Measurements from ENCODE around the gene SMARCAL1. TPM values are rescaled to one million over a fixed set of nuclear protein-coding genes. Genes with fewer than 3 reads are reported as not detected.

Gene SMARCAL1
- total RNA-seq, 5 donors from 2014 or later (not counting 1 experiment from before 2014, with no cell fraction given) = 17.2 to 30.5 (median 25.4) TPM

DNA sequence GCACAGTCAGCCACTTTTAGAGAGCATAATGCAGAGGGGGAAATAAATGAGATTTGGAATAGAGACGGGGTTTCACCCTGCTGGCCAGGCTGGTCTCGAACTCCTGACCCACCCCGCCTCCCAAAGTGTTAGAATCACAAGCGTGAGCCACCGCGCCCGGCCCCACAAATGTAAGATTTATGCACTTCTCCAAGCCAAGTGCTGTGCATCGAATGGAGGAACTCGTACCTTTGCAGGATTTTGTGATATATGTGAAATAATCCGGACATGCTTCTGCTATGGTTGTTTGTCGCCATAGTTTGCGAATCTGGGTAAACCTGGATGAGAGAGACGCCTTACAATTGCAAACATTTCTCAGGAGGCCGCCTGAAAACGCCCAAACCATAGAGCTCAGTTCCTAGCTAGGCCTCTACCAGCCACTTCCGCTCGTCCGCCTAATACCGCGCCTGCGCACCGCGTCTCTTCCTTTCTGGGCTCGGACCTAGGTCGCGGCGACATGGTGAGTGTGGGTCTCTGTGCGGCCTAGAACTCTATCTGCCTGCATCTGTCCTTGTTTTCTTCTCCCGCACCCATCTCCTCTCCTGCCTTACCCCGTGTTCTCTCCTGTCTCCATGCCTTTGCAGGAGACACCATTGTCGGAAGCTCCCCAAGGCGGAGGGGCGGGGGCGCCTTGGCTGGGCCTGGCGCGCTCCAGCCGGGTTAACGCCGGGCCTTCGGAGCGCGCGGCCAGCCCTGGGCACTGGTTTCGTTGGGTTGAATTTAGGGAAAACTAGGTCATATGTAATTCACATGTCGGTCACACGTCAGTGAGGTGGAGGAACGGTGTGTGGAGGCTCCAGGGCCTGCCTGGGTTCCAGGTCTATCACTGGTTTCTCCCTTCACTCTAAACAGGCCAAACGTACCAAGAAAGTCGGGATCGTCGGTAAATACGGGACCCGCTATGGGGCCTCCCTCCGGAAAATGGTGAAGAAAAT lies 86.4 kb downstream of the SMARCAL1 start, which contains the start of gene RPL37A:
Gene RPL37A (plus strand): TSS at position 466 of the 974 bp plus-strand sequence. CDS start 31 bp downstream, at position 497.
- peaks cover 35% of the 10 kb centered on the region for H3K36me3 Mint-ChIP-seq
- Histone ChIP-seq H3K4me1 (ENCODE audit: control insufficient read depth in 1 of 2, extremely low read depth in 1 of 2, insufficient read depth in 2 of 2, low read length in 2 of 2) (peaks cover 23 to 29% of the 10 kb centered on the region in 2 experiments), H3K4me3 (ENCODE audit: control insufficient read depth in 1 of 2, extremely low read depth in 1 of 2, low read length in 1 of 2) (peak within 1 kb of the TSS; percentile 88 to 89), H3K9me3 (no peaks in the 10 kb centered on the region), H3K36me3 (ENCODE audit: control insufficient read depth in 2 of 2, extremely low read depth in 1 of 2, insufficient read depth in 1 of 2, low read length in 1 of 2) (peaks cover 11 to 43% of the 10 kb centered on the region in 2 donors), H3K27me3 (replicated peaks in 1 of 2; ENCODE audit: control insufficient read depth in 2 of 2, extremely low read depth in 1 of 2, insufficient read depth in 2 of 2, low read length in 1 of 2) (no peaks in the 10 kb centered on the region), H3K27ac (ENCODE audit: low read length) (peak within 1 kb of the TSS; percentile 84)
- peaks cover 41 to 54% (median 48%) of the 10 kb centered on the region in 3 donors for H3K4me1 Mint-ChIP-seq
- ChIA-PET POLR2A (interaction anchor here in 1 of 2 donors (0.5 to 1.6 kb wide), 2 partner anchors 87 to 358 kb away, joined by 4 to 8 read pairs; partner anchors contain the start of gene SMARCAL1), CTCF (interaction anchor here (0.6 to 1.1 kb wide), 5 partner anchors 87 to 1201 kb away, joined by 3 to 7 read pairs (median 4); partner anchors contain the start of gene SMARCAL1 (in 1 of the 2))
- ATAC-seq (replicated peaks in 1 of 4) = peak; percentile 92 to 97 (median 95)
- H3K9me3 Mint-ChIP-seq = no peaks in the 10 kb centered on the region
- under 1% methylated on average over 35 of the region's 54 CpGs for WGBS (ENCODE audit: insufficient coverage)
- H3K27me3 Mint-ChIP-seq = no peaks in the 10 kb centered on the region
- H3K4me3 Mint-ChIP-seq = peak within 1 kb of the TSS; percentile 94 to 98 (median 97)
- DNase-seq = peak; percentile 76 to 95 (median 84)
- peak within 1 kb of the TSS; percentile 89 to 95 for H3K27ac Mint-ChIP-seq

DNA sequence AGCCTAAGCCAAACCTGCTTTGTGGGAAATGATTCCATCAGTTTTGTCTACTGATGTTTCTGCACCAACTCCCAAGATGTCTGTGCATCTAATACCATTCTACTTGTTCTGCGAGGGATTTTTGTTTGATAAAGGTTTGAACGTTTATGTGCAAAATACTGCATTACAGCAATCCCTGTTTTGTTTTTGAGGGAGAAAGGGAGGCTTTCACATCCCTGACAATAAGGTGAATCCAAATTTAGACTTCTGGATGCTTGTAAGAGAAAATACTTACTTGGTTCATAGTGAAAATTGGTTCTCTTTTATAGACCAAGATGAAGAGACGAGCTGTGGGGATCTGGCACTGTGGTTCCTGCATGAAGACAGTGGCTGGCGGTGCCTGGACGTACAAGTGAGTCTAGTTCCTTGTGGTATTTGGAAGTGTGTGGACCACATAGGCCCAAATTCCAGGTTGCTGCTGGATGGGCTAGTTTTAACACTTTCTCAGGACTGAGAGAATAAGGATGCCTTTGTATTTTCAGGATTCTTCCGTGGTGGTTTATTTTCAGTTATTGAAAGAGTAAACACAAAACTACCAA lies 87.4 kb downstream of the SMARCAL1 start:
- Histone ChIP-seq H3K4me1 (ENCODE audit: control insufficient read depth in 1 of 2, extremely low read depth in 1 of 2, insufficient read depth in 2 of 2, low read length in 2 of 2) (peaks cover 23 to 29% of the 10 kb centered on the region in 2 experiments), H3K27me3 (replicated peaks in 1 of 2; ENCODE audit: control insufficient read depth in 2 of 2, extremely low read depth in 1 of 2, insufficient read depth in 2 of 2, low read length in 1 of 2) (no peaks in the 10 kb centered on the region), H3K4me3 (ENCODE audit: control insufficient read depth in 1 of 2, extremely low read depth in 1 of 2, low read length in 1 of 2) (peak overlapping the region; percentile 88 to 89), H3K27ac (ENCODE audit: low read length) (peak overlapping the region; percentile 84), H3K9me3 (no peaks in the 10 kb centered on the region), H3K36me3 (ENCODE audit: control insufficient read depth in 2 of 2, extremely low read depth in 1 of 2, insufficient read depth in 1 of 2, low read length in 1 of 2) (peaks cover 11 to 52% of the 10 kb centered on the region in 2 donors)
- CTCF ChIA-PET = no interaction called here
- Mint-ChIP-seq H3K9me3 (no peaks in the 10 kb centered on the region), H3K4me1 (peaks cover 41 to 61% (median 54%) of the 10 kb centered on the region in 3 donors), H3K36me3 (peaks cover 45% of the 10 kb centered on the region), H3K27me3 (no peaks in the 10 kb centered on the region), H3K4me3 (peak overlapping the region; percentile 94 to 98 (median 97)), H3K27ac (peak overlapping the region; percentile 89 to 95)
- WGBS (ENCODE audit: insufficient coverage) = no CpG with 5 or more reads among the region's 6 CpGs
- DNase-seq = peak in 1 of 35 experiments; percentile 16
- no peak for ATAC-seq (replicated peaks in 1 of 4)
- POLR2A ChIA-PET = no interaction called here

DNA sequence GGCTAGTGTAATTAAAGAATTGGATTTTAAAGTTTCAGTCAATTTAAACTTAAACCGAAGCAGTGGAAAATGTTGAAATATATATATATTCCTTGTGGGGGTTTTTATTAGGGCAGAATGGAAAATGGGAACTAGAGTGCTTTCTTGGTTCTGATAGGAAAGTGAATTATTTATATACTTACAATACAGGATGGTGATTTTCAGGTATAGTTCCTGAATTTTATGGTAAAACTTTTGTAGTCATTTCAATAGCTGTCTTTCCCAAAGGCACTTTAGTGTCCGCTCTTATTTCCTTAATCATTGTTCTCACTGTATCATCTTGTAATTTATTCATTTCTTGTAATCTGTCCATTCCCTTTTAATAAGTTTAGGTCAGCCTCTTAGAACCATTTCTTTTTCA lies 88.3 kb downstream of the SMARCAL1 start:
- Mint-ChIP-seq H3K9me3 (no peaks in the 10 kb centered on the region), H3K27ac (peak overlapping the region; percentile 89 to 95), H3K4me1 (peaks cover 41 to 61% (median 57%) of the 10 kb centered on the region in 3 donors), H3K27me3 (no peaks in the 10 kb centered on the region), H3K4me3 (peak overlapping the region; percentile 94 to 98 (median 97)), H3K36me3 (peaks cover 51% of the 10 kb centered on the region)
- ChIA-PET CTCF (interaction anchor here in 1 of 2 donors (0.7 kb wide), 1 partner anchor 15 kb away, joined by 3 read pairs; no protein-coding TSS in a partner anchor), POLR2A (interaction anchor here in 1 of 2 donors (0.6 to 0.7 kb wide), 2 partner anchors 408 to 587 kb away, joined by 3 to 6 read pairs; no protein-coding TSS in a partner anchor)
- ATAC-seq (replicated peaks in 1 of 4) (no peak), DNase-seq (no peak)
- WGBS (ENCODE audit: insufficient coverage) = no CpG with 5 or more reads among the region's 2 CpGs
- H3K27ac ChIP-seq (ENCODE audit: low read length) = no peak overlapping the region
- H3K4me3 ChIP-seq (ENCODE audit: control insufficient read depth in 1 of 2, extremely low read depth in 1 of 2, low read length in 1 of 2) = no peak overlapping the region
- peaks cover 23 to 29% of the 10 kb centered on the region in 2 experiments for H3K4me1 ChIP-seq (ENCODE audit: control insufficient read depth in 1 of 2, extremely low read depth in 1 of 2, insufficient read depth in 2 of 2, low read length in 2 of 2)
- H3K27me3 ChIP-seq (replicated peaks in 1 of 2; ENCODE audit: control insufficient read depth in 2 of 2, extremely low read depth in 1 of 2, insufficient read depth in 2 of 2, low read length in 1 of 2) = no peaks in the 10 kb centered on the region
- no peaks in the 10 kb centered on the region for H3K9me3 ChIP-seq
- H3K36me3 ChIP-seq (ENCODE audit: control insufficient read depth in 2 of 2, extremely low read depth in 1 of 2, insufficient read depth in 1 of 2, low read length in 1 of 2) = peaks cover 11 to 52% of the 10 kb centered on the region in 2 donors

- Histone ChIP-seq H3K4me3 (ENCODE audit: control insufficient read depth in 1 of 2, extremely low read depth in 1 of 2, low read length in 1 of 2) (no peak overlapping the region), H3K27ac (ENCODE audit: low read length) (no peak overlapping the region), H3K4me1 (ENCODE audit: control insufficient read depth in 1 of 2, extremely low read depth in 1 of 2, insufficient read depth in 2 of 2, low read length in 2 of 2) (peaks cover 23 to 29% of the 10 kb centered on the region in 2 experiments), H3K36me3 (ENCODE audit: control insufficient read depth in 2 of 2, extremely low read depth in 1 of 2, insufficient read depth in 1 of 2, low read length in 1 of 2) (peaks cover 11 to 58% of the 10 kb centered on the region in 2 donors), H3K27me3 (replicated peaks in 1 of 2; ENCODE audit: control insufficient read depth in 2 of 2, extremely low read depth in 1 of 2, insufficient read depth in 2 of 2, low read length in 1 of 2) (no peaks in the 10 kb centered on the region), H3K9me3 (no peaks in the 10 kb centered on the region)
- Mint-ChIP-seq H3K4me1 (peaks cover 41 to 61% (median 59%) of the 10 kb centered on the region in 3 donors), H3K9me3 (no peaks in the 10 kb centered on the region), H3K4me3 (no peak overlapping the region), H3K27me3 (no peaks in the 10 kb centered on the region), H3K36me3 (peaks cover 51% of the 10 kb centered on the region), H3K27ac (no peak overlapping the region)
- ChIA-PET CTCF (interaction anchor here in 1 of 2 donors (0.5 kb wide), 1 partner anchor 93 kb away, joined by 5 read pairs; no protein-coding TSS in a partner anchor), POLR2A (no interaction called here)
- 79% methylated on average over 5 of the region's 8 CpGs for WGBS (ENCODE audit: insufficient coverage)
- no peak for DNase-seq
- no peak for ATAC-seq (replicated peaks in 1 of 4)
These were observed 89.6 kb downstream of the SMARCAL1 start for GRCh38 chr2:216501854-216502253.

DNA sequence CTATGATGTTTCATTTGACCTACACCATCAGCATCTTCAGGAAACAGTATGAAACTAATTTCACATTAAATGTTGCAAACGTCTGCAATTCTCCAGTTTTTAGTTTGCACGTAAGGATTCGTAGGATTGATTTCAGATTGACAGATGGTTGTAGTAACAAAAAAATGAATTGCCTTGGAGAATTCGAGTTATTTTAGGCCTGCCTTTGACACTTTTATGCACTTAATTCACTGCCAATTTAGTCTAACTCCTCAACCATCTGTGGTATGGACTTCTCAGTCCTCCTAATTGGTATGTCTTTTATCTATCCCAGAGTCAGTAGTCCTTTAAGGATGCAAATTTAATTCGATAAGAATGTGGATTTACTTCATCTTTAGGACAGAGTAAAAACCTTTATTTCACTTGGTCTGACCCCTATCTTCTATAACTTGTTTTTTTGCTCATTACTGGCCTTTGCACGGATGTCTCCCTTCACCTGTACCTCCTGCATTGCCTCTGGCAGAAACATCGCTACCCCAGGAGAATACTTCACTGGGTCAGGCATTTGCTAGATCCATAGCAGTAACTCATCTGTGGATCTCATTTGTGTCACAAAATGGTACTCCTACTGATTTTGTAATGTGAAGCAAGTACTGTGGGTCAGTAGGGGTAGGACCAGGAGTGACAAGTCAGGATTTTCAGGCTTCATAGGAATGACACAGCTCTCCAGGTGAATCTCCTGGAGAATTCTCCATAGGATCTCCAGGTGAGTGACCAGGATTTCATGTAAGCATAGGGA lies 90.3 kb downstream of the SMARCAL1 start:
- no peak overlapping the region for H3K4me3 Mint-ChIP-seq
- H3K27me3 Mint-ChIP-seq = no peaks in the 10 kb centered on the region
- peaks cover 51% of the 10 kb centered on the region for H3K36me3 Mint-ChIP-seq
- Histone ChIP-seq H3K9me3 (no peaks in the 10 kb centered on the region), H3K4me3 (ENCODE audit: control insufficient read depth in 1 of 2, extremely low read depth in 1 of 2, low read length in 1 of 2) (no peak overlapping the region), H3K36me3 (ENCODE audit: control insufficient read depth in 2 of 2, extremely low read depth in 1 of 2, insufficient read depth in 1 of 2, low read length in 1 of 2) (peaks cover 11 to 58% of the 10 kb centered on the region in 2 donors), H3K27ac (ENCODE audit: low read length) (no peak overlapping the region), H3K4me1 (ENCODE audit: control insufficient read depth in 1 of 2, extremely low read depth in 1 of 2, insufficient read depth in 2 of 2, low read length in 2 of 2) (peaks cover 23 to 26% of the 10 kb centered on the region in 2 experiments), H3K27me3 (replicated peaks in 1 of 2; ENCODE audit: control insufficient read depth in 2 of 2, extremely low read depth in 1 of 2, insufficient read depth in 2 of 2, low read length in 1 of 2) (no peaks in the 10 kb centered on the region)
- ChIA-PET CTCF (interaction anchor here in 1 of 2 donors (0.5 kb wide), 1 partner anchor 93 kb away, joined by 5 read pairs; no protein-coding TSS in a partner anchor), POLR2A (no interaction called here)
- H3K4me1 Mint-ChIP-seq = peaks cover 41 to 57% (median 54%) of the 10 kb centered on the region in 3 donors
- WGBS (ENCODE audit: insufficient coverage) = 80% methylated on average over 2 of the region's 7 CpGs
- DNase-seq = no peak
- no peaks in the 10 kb centered on the region for H3K9me3 Mint-ChIP-seq
- no peak for ATAC-seq (replicated peaks in 1 of 4)
- no peak overlapping the region for H3K27ac Mint-ChIP-seq
